HepG2 (cell line): ENCODE results near the gene PPP1R16B. TPM values are rescaled to one million over a fixed set of nuclear protein-coding genes. Genes with fewer than 3 reads are reported as not detected.
A peak's percentile ranks its signal among the peaks of the same experiment; 100 is the strongest.

Experiments used
- ATAC-seq: fragments of 200-7000 bp; cut with Tn5 transposase; 3 replicates; pipeline ENCODE4 v1.9.1; 2020; ENCODE audit warnings: mild to moderate bottlenecking, moderate library complexity
- BruUV-seq: library from RNA; stranded (reverse); fragments of 400-500 nt; replicated peaks from 2 replicates; lab custom pipeline; 2021; lab: Mats Ljungman, UMichigan
- CTCF ChIA-PET: fragments of 300-600 bp; formaldehyde crosslinking; extraction: SDS; loops from one replicate; lab custom pipeline; 2021; ENCODE audit warnings: low total read pairs, inconsistent platforms, low intra/inter-chr PET ratio; lab: Yijun Ruan, JAX
- POLR2A ChIA-PET: fragments of 350-600 bp; sonication (Branson Sonifier 250); formaldehyde crosslinking; loops from one replicate; lab custom pipeline; 2020; ENCODE audit warnings: antibody characterized with exemption, inconsistent platforms; lab: Yijun Ruan, JAX
- DNase-seq: peaks from one replicate; pipeline ENCODE4 v3.0.0-alpha.2; 2015; ENCODE audit warnings: low spot score
- FAIRE-seq: peaks from 3 replicates; lab custom pipeline; 2011; peaks lifted over from hg19 to GRCh38; lab: Jason Lieb, UNC
- H2AFZ ChIP-seq: one replicate; pipeline ENCODE4 v1.6.1; 2011; ENCODE audit warnings: low read length, inconsistent platforms
- H3K27ac ChIP-seq: fragments of 300-600 bp; 3 replicates; pipeline ENCODE4 v1.8.0; 2011; ENCODE audit warnings: mixed run types, mild to moderate bottlenecking, mixed read lengths, low read length, inconsistent platforms; ENCODE audit not compliant: insufficient read depth; ENCODE audit errors: extremely low read length
- H3K27me3 ChIP-seq, 2 experiments: fragments of 200-600 bp in 1 of 2; 2 replicates in 1 of 2; 3 replicates in 1 of 2; pipeline versions ENCODE4 v1.6.0 to v1.8.0; 2011; ENCODE audit warnings: low read length in 2 of 2, mild to moderate bottlenecking in 2 of 2, moderate library complexity in 2 of 2, inconsistent platforms in 1 of 2; ENCODE audit not compliant: insufficient read depth in 2 of 2, control insufficient read depth in 1 of 2
- H3K36me3 ChIP-seq, 2 experiments: fragments of 200-600 bp in 1 of 2; replicated peaks in 1 of 2; 2 replicates in 1 of 2; 3 replicates in 1 of 2; pipeline versions ENCODE4 v1.5.1 to v1.8.0; 2011; ENCODE audit warnings: low read length in 2 of 2, inconsistent platforms in 1 of 2; ENCODE audit not compliant: insufficient read depth in 2 of 2, control insufficient read depth in 1 of 2
- H3K4me1 ChIP-seq: 2 replicates; pipeline ENCODE4 v1.5.1; 2012; ENCODE audit warnings: low read length, inconsistent platforms; ENCODE audit not compliant: insufficient read depth
- H3K4me2 ChIP-seq: 2 replicates; pipeline ENCODE4 v1.6.0; 2011; ENCODE audit warnings: low read depth, low read length, inconsistent platforms
- H3K4me3 ChIP-seq, 3 experiments: fragments of 200-600 bp in 1 of 3; sonication (generic), shearing (Covaris generic) in 1 of 3; replicated peaks in 1 of 3; 2 replicates each; pipeline ENCODE4 v1.5.1; 2011 to 2016; ENCODE audit warnings: low read length in 3 of 3, inconsistent platforms in 2 of 3, low read depth in 2 of 3, mild to moderate bottlenecking in 2 of 3, control low read depth in 1 of 3, mixed read lengths in 1 of 3; ENCODE audit not compliant: insufficient read depth in 1 of 3
- H3K79me2 ChIP-seq: one replicate; pipeline ENCODE4 v1.6.1; 2011; ENCODE audit warnings: low read length, inconsistent platforms; ENCODE audit not compliant: insufficient read depth
- H3K9ac ChIP-seq: 2 replicates; pipeline ENCODE4 v1.6.0; 2011; ENCODE audit warnings: mild to moderate bottlenecking, low read depth, low read length, inconsistent platforms; ENCODE audit not compliant: insufficient read depth
- H3K9me3 ChIP-seq: 2 replicates; pipeline ENCODE4 v1.5.1; 2012; ENCODE audit warnings: mild to moderate bottlenecking, low read length
- H4K20me1 ChIP-seq: 2 replicates; pipeline ENCODE4 v1.6.0; 2011; ENCODE audit warnings: inconsistent platforms, mild to moderate bottlenecking, low read length, moderate library complexity; ENCODE audit not compliant: insufficient read depth
- ARID2 ChIP-seq: sonication (generic); formaldehyde crosslinking; IDR thresholded peaks from 2 replicates; pipeline ENCODE4 v1.8.1; 2022; ENCODE audit warnings: mild to moderate bottlenecking, missing genetic modification reagents, borderline replicate concordance
- DNMT3B ChIP-seq: conservative IDR thresholded peaks from 2 replicates; pipeline ENCODE4 v1.6.1; 2016; ENCODE audit warnings: missing biosample characterization, control low read depth
- EP300 ChIP-seq, 3 experiments: sonication (generic) in 1 of 3; formaldehyde crosslinking in 1 of 3; IDR thresholded peaks; 2 replicates each; pipeline versions ENCODE4 v1.5.1 to v1.6.1; 2011 to 2020; ENCODE audit warnings: low read depth in 2 of 3, low read length in 2 of 3, borderline replicate concordance in 1 of 3, improper control_type of control experiment in 1 of 3, mild to moderate bottlenecking in 1 of 3, missing genetic modification reagents in 1 of 3, moderate library complexity in 1 of 3
- HHEX ChIP-seq: IDR thresholded peaks from 2 replicates; pipeline ENCODE4 v1.6.1; 2016; ENCODE audit warnings: control low read depth
- KDM5A ChIP-seq: fragments of 200-600 bp; sonication (generic); IDR thresholded peaks from 2 replicates; pipeline ENCODE4 v1.7.0; 2018; ENCODE audit warnings: antibody characterized with exemption, mild to moderate bottlenecking, low read length, borderline replicate concordance
- MYC ChIP-seq: sonication (generic); formaldehyde crosslinking; IDR thresholded peaks from 2 replicates; pipeline ENCODE4 v1.9.0; 2021; ENCODE audit warnings: missing genetic modification reagents, borderline replicate concordance
- NONO ChIP-seq, 2 experiments: fragments of 450-650 bp in 1 of 2; sonication (generic) in 1 of 2; formaldehyde crosslinking in 1 of 2; IDR thresholded peaks in 1 of 2; conservative IDR thresholded peaks in 1 of 2; 2 replicates each; pipeline versions ENCODE4 v1.6.1 to v1.8.0; 2017 to 2022; ENCODE audit warnings: mild to moderate bottlenecking in 1 of 2, missing genetic modification reagents in 1 of 2, moderate library complexity in 1 of 2
- PRDM4 ChIP-seq: sonication (generic); formaldehyde crosslinking; IDR thresholded peaks from 2 replicates; pipeline ENCODE4 v1.9.0; 2021; ENCODE audit warnings: missing genetic modification reagents, borderline replicate concordance
- REL ChIP-seq: sonication (generic); formaldehyde crosslinking; conservative IDR thresholded peaks from 2 replicates; pipeline ENCODE4 v1.8.0; 2022; ENCODE audit warnings: mild to moderate bottlenecking, missing genetic modification reagents, moderate library complexity
- SKIL ChIP-seq: sonication (generic); formaldehyde crosslinking; IDR thresholded peaks from 2 replicates; pipeline ENCODE4 v1.8.0; 2022; ENCODE audit warnings: missing genetic modification reagents, mild to moderate bottlenecking, moderate library complexity, borderline replicate concordance
- SMARCE1 ChIP-seq: fragments of 450-650 bp; IDR thresholded peaks from 2 replicates; pipeline ENCODE4 v1.6.1; 2017; ENCODE audit warnings: borderline replicate concordance
- SNAI1 ChIP-seq: sonication (generic); formaldehyde crosslinking; IDR thresholded peaks from 2 replicates; pipeline ENCODE4 v1.5.0; 2020; ENCODE audit warnings: mild to moderate bottlenecking, missing genetic modification reagents, borderline replicate concordance
- SP5 ChIP-seq: IDR thresholded peaks from 2 replicates; pipeline ENCODE4 v1.6.1; 2016; ENCODE audit warnings: low read depth, borderline replicate concordance
- TBP ChIP-seq: sonication (generic); formaldehyde crosslinking; IDR thresholded peaks from 2 replicates; pipeline ENCODE4 v1.5.0; 2020; ENCODE audit warnings: missing genetic modification reagents
- TCF12 ChIP-seq, 2 experiments: fragments of 450-650 bp in 1 of 2; sonication (generic) in 1 of 2; formaldehyde crosslinking in 1 of 2; IDR thresholded peaks; 2 replicates each; pipeline versions ENCODE4 v1.6.1 to v1.8.0; 2017 to 2022; ENCODE audit warnings: antibody characterized with exemption in 1 of 2, mild to moderate bottlenecking in 1 of 2, missing genetic modification reagents in 1 of 2, moderate library complexity in 1 of 2
- ZIK1 ChIP-seq: sonication (generic); formaldehyde crosslinking; IDR thresholded peaks from 2 replicates; pipeline ENCODE4 v1.5.0; 2020; ENCODE audit warnings: mild to moderate bottlenecking, low read depth, missing genetic modification reagents, borderline replicate concordance
- ZMYM3 ChIP-seq: sonication (generic); formaldehyde crosslinking; IDR thresholded peaks from 2 replicates; pipeline ENCODE4 v1.5.1; 2020; ENCODE audit warnings: mild to moderate bottlenecking, missing genetic modification reagents
- ZNF468 ChIP-seq: sonication (generic); formaldehyde crosslinking; IDR thresholded peaks from 2 replicates; pipeline ENCODE4 v1.8.0; 2022; ENCODE audit warnings: mild to moderate bottlenecking, moderate library complexity, missing genetic modification reagents
- ZNF776 ChIP-seq: sonication (generic); formaldehyde crosslinking; IDR thresholded peaks from 2 replicates; pipeline ENCODE4 v1.4.0; 2020; ENCODE audit warnings: mild to moderate bottlenecking, missing genetic modification reagents
- WGBS: methylation state at CpG from one replicate; pipeline ENCODE4 v1.1.6; 2017; ENCODE audit warnings: low lambda C conversion rate; 5-methylcytosine and 5-hydroxymethylcytosine counted together
- in situ Hi-C: cut with HindIII; loops from 2 replicates; pipeline ENCODE4 v1.10.0; 2017; ENCODE audit warnings: low pct_unique_long_range_greater_than_20kb; ENCODE audit not compliant: extremely low pct_ligation_motif_present
- intact Hi-C: fragments of 100-400 bp; cut with micrococcal nuclease; formaldehyde crosslinking; loops from one replicate; pipeline ENCODE4 v1.10.0; 2022; ENCODE audit not compliant: unreplicated experiment
- polyA plus RNA-seq, 8 experiments: library from polyadenylated mRNA; depleted of rRNA in 3 of 8; stranded (reverse) in 7 of 8; unstranded in 1 of 8; fragments of >200 nt; fragmentation: Illumina TruSeq in 4 of 8; extraction: Trizol in 4 of 8; gene quantifications; 2 replicates each; pipeline versions ENCODE4 v1.2.1 to v1.2.3, GENCODE V29; 2011 to 2016; ENCODE audit warnings: low read depth in 4 of 8, missing spikeins in 1 of 8, mixed read lengths in 1 of 8; ENCODE audit not compliant: insufficient read depth in 1 of 8
- total RNA-seq, 5 experiments: library from RNA; depleted of rRNA; stranded (reverse); fragments of >200 nt; fragmentation: Illumina TruSeq; extraction: Trizol; gene quantifications; 2 replicates each; pipeline ENCODE4 v1.2.3, GENCODE V29; 2016; ENCODE audit warnings: low read depth in 1 of 5

The PPP1R16B gene
- total and polyA plus RNA-seq, 2 of the 13 experiments (the other 11 are each of a cell fraction or from before 2014, with no cell fraction given): 0.02 to 0.11 TPM

- FAIRE-seq (no peak), ATAC-seq (no peak), DNase-seq (no peak)
- Histone ChIP-seq H3K27ac (peak overlapping the region; percentile 89), H3K36me3 (peaks cover under 1 to 4% of the 10 kb centered on the region in 2 experiments; a peak in 3 of 5 replicates), H3K79me2 (peaks cover 48% of the 10 kb centered on the region), H3K4me3 (peak overlapping the region; percentile 86 to 95 (median 95)), H2AFZ (no peak overlapping the region), H3K27me3 (no peaks in the 10 kb centered on the region; a peak in 1 of 5 replicates), H3K9me3 (no peaks in the 10 kb centered on the region), H3K9ac (peak overlapping the region; percentile 94), H3K4me2 (peak overlapping the region; percentile 72), H3K4me1 (peaks cover 28% of the 10 kb centered on the region), H4K20me1 (no peaks in the 10 kb centered on the region)
- BruUV-seq: TSS peak; percentile 67
- CTCF ChIA-PET: interaction anchor here (1.1 kb wide), 1 partner anchor 36 kb away, joined by 6 read pairs; the partner anchor contains the start of gene FAM83D
- intact Hi-C loops (loop anchor here (1.0 to 10.0 kb wide), 3 partner anchors 37 to 82 kb away; partner anchors contain the start of gene FAM83D), in situ Hi-C loops (no loop called here)
- POLR2A ChIA-PET: interaction anchor here (1.1 to 2.3 kb wide), 14 partner anchors 9 to 87 kb away, joined by 3 to 41 read pairs (median 8); partner anchors contain the start of gene FAM83D
- WGBS: 2% methylated on average over 5 of the region's 5 CpGs
- no peak for TF ChIP-seq ZIK1
- no peak for TF ChIP-seq SKIL (CRISPR knock-in tag)
- no peak for TF ChIP-seq NONO (IDR thresholded peaks at IDR 0.05)
- TF ChIP-seq NONO (CRISPR knock-in tag; conservative IDR thresholded peaks at IDR 0.05): no peak
- no peak for TF ChIP-seq EP300 (IDR thresholded peaks at IDR 0.05; ENCODE audit: low read depth in 2 of 2, low read length in 2 of 2)
- TF ChIP-seq EP300 (CRISPR knock-in tag; IDR thresholded peaks at IDR 0.05; ENCODE audit: borderline replicate concordance): no peak
- TF ChIP-seq REL: no peak
- TF ChIP-seq ZMYM3 (CRISPR knock-in tag): no peak
- peak; percentile 17; the same call in 1 of the 2 replicates for TF ChIP-seq SNAI1 (CRISPR knock-in tag)
- no peak for TF ChIP-seq TBP (CRISPR knock-in tag)
- 0 out of 2 replicates have a peak, but pooled peaks have one; percentile 67 for TF ChIP-seq ARID2 (CRISPR knock-in tag)
- no peak for TF ChIP-seq TCF12 (IDR thresholded peaks at IDR 0.05)
- no peak for TF ChIP-seq TCF12 (CRISPR knock-in tag; IDR thresholded peaks at IDR 0.05)
- TF ChIP-seq DNMT3B (CRISPR knock-in tag): 0 out of 2 replicates have a peak, but pooled peaks have one; percentile 13
- no peak for TF ChIP-seq ZNF468 (CRISPR knock-in tag)
- no peak for TF ChIP-seq KDM5A
- TF ChIP-seq SP5 (CRISPR knock-in tag): no peak
- no peak for TF ChIP-seq SMARCE1
- no peak for TF ChIP-seq ZNF776 (CRISPR knock-in tag)
- no peak for TF ChIP-seq HHEX (CRISPR knock-in tag)
- no peak for TF ChIP-seq PRDM4 (CRISPR knock-in tag)
- TF ChIP-seq MYC (CRISPR knock-in tag): no peak
Observed at GRCh38 chr20:38962928-38963401, 157.5 kb downstream of the PPP1R16B start.
